NCI-H128 (cell line): ENCODE measurements around the gene CGRRF1.

Source experiments
- DNase-seq: peaks from one replicate; lab custom pipeline; 2025; ENCODE audit not compliant: unreplicated experiment; lab: John Stamatoyannopoulos, UW

CGRRF1 gene

DNA sequence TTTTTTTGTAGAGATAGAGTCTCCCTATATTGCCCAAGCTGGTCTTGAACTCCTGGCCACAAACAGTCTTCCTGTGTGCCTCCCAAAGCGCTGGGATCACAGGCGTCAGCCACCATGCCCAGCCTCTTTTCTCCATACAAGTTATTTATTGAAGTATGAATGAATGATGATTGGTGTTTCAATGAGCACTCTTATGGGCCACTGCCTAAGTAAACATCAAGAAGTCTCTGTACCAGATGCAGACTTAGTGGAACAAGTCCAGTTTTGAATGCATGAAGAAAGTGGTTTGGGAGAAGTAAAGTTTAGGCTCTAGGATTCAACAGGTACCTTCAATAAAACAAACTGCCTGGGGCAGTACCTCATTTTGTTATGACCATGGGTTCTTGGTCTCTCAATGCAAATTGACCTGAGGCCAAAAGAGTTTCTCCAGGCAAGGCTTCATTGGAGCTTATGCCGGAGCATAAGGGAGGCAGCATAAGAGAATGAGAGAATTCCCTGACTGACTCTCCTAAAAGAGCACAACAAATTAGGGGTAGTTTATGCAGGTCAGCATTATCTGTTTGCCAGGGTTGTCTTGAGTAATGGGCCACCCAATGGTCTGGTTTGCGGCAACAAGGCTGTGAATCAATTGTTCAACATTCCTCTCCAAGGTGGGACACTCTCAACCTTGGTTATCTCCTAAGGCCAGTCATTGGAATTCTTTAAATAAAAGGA, 19.8 kb upstream of the CGRRF1 start:
- no peak for DNase-seq

DNA sequence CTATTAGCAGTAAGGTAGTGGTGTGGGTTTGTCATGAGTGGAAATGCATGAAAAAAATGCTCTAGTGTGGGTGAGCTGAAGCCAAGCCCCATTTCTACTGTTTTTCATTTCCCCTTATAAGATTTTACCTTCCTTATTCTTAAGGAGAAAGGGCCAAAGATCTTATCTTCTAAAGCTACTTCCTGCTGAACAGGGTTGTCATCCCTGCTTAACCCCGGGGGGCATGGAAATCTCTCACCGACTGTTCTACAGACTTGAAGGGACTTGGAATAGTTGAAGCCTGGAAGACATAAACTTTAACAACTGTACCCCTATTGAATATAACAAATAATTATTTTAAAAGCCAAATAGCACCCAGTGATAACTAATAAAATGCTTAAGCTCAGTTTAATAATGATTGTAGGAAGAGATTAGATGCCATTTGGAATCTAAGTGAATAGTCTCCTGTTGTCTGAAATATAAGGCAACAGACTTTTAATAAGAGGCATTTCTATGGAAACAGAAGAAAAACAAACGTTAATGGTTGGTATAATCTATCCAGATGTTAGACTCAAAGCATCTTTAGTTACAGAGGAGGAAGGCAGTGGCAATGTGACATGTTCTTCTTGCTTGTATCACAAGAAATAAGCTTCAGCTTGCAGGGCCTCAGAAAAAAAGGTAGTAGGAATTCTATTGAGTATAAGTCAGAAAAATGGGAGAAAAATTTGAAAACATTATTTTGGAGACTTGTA, 19.1 kb upstream of the CGRRF1 start:
- DNase-seq = no peak

DNA sequence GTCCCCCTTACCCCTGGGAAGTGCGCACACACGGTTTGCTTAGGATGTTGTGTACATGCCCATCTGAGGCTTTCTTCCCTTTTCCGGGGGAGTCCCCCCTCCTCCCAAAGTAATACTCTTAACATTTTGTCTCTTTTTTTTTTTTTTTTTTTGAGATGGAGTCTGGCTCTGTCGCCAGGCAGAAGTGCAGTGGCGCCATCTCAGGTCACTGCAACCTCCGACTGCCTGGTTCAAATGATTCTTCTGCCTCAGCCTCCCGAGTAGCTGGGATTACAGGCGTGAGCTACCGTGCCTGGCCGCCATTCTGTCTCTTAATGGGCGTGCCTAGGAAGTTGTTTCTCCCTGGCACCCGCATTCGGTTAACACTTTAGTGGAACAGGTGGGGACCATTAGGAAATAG, 16.4 kb upstream of the CGRRF1 start:
- DNase-seq = no peak

DNA sequence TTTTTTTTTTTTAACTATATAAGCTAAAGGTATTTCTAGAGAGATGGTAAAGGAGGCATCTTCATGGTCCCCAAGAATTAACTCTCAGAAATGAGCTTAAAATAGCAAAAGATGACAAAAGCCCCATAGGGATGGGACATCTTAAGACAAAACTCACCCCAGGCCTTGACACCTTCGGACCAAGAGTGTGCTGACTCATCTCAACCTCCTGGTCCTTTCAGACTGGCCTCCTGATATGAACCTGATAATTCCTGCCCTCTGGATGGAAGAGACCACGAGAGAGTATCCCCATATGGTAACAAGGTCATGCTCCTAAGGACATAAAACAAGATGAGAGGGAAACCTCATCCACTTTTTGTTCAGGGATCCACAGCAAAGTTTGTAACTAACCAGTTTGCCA, 12.5 kb upstream of the CGRRF1 start:
- no peak for DNase-seq

DNA sequence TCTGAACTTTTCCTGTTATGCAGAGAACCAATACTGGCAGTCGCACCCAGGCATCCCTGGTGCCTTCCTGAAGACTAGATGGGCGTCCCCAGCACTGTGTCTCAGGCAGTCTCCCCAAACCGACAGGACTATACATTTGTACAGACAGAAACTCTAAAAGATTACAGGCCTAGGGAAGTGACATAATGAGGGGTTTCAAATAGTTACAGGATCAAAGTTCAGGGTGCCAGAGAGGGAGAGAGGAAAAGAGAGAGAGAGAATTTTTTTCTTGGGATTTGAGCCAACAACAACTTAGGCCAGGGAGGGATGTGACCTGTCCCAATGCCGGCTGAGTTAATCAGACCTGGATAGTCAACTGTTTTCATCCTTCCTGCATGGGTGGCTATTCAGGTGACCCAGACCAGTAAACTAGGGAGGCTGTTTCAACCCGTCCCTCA, 11.6 kb upstream of the CGRRF1 start:
- no peak for DNase-seq

DNA sequence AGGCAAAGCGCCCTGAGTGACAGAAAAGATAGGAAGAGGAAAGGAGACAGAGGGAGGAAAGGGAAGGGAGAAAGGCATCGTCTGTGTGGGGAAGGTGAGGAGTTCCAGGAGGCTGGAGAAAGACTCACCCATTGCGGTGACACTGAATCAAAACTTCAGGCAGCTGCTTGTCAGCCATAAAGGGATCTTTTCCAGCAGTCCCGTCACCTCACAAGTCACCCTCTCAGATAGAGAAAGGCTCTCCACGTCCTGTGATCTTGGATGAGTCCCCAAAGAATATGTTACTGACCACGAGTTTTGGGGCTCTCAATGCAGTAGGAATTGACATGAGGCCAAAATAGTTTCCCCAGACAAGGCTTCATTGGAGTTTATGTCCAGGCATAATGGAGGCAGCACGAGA, 11.1 kb upstream of the CGRRF1 start:
- no peak for DNase-seq

DNA sequence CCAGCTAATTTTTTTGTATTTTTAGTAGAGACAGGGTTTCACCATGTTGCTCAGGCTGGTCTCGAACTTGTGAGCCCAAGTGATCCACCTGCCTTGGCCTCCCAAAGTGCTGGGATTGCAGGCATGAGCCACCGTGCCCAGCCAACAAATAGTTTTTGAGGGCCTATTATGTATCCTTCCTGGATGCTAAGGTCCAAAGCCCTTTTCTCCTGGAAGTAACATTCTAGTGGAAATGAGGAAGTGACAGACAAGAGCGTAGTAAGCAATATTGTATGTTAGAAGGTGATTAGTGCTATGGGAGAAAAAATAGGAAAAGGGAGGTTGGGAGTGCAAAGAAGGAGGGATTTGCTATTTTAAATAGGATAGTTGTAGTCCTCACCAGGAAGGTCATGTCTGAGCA, 9.0 kb upstream of the CGRRF1 start:
- no peak for DNase-seq

DNA sequence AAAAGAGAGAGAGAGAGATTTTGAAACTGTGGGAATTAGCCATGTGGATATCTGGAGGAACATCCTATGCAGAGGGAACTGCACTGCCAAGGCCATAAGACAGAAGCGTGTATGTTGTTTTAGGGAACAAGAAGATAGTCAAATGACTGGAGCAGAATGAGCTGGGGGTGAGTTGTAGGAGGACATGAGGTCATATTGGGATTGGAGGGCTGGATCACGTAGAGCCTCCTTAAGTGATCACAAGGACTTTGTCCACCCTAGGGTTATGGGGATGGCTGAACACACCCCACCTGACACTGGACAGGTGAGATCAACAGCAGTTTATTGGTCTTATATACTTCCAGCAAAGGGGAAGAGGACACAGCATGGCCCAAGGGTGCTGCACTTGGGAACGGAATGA, 8.2 kb upstream of the CGRRF1 start:
- no peak for DNase-seq

DNA sequence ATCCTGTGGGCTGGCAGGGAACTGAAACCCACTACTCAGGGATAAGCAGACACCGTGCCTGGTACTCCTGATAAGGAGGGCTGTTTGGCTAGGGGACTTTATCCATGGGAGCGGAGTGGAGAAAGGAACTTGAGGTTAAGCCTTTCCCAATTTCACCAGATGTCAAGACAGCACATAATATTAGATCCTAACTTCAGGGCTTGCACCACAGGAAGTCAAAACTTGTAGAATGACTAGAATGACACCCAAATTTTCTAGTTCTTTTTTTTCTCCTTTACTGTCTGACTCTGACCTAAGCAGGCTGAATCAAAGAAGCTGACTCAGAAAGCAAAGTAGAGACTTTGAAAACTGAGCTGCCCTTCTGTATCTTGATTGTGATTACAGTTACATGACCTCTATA, 7.1 kb upstream of the CGRRF1 start:
- DNase-seq = no peak

DNA sequence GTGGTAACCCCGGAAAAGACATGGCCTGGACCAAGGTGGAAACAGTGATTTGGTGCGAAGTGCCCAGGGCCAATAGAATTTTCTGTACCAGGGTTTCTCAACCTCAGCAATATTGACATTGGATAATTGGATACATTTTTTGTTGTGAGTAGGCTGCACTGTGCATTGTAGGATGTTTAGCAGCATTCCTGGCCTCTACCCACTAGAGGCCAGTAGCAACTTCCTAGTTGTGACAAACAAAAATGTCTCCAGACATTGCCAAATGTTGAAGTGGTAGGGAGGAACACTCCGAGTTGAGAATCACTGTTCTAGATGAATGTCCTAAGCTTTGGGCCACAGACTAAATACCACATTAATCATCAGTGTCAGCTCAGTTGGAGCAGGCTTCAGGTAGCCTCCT, 6.2 kb upstream of the CGRRF1 start:
- no peak for DNase-seq

DNA sequence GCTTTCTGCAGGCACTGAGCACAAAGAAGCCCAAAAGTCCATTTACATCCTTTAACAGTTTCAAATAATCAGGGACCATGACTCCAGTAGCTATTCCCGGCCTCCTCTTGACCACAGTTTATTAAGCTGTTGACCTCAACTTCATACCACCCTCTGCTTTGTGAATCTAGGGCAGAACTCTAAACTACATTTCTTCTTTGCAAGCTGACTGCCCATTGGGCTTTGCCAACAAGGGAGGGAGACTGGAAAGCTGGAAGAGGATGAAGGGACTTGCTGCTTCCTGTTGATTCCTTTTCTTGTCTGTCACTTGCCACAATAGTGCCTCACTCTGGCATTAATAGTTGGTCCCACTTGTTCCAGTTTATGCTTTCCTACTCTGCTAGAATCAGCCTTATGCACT, 2.7 kb downstream of the CGRRF1 start:
- no peak for DNase-seq

DNA sequence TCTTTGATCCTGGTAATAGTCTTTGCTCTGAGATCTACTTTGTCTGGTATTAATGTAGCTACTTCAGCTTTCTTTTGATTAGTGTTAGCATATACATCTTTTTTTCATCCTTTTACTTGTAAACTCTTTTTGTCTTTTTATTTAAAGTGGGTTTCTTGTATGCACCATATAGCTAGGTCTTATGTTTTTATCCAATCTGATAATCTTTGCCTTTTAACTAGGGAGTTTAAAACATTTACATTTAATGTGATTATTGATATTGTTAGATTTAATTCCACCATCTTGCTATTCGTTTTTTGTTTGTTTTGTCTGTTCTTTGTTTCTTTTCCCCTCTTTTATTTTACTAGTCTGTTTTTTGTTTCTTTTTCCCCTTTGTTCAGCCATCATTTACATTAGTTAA, 6.0 kb downstream of the CGRRF1 start:
- DNase-seq = no peak

DNA sequence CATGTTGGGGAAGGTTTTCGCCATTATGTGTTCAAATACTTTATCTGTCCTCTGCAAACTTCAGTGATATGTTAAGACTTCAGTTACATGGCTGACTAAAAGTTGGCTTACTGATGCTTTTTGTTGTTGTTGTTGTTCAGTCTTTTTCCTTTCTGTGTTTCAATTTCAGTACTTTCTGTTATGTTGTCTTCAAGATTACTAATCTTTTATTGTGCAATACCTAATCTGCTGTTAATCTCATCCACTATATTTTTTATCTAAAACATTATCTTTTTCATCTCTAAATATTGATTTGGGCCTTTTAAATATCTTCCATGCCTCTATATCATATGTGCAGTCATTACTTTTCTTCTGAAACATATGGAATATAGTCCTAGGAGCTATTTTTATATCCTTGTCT, 7.0 kb downstream of the CGRRF1 start:
- DNase-seq = no peak

DNA sequence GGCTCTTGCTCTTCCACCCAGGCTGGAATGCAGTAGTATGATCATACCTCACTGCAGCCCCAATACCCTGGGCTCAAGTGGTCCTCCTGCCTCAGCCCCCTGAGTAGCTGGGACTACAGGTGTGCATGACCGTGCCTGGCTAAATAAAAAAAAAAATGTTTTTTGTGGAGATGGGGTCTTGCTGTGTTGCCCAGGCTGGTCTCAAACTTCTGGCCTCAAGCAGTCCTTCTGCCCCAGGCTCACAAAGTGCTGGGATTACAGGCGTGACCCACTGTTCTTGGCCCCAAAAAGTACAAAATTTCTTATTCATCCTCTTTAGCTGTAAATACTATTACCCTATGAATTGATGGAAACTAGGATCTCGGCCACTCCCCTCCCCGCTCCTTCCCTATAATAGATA, 14.7 kb downstream of the CGRRF1 start:
- no peak for DNase-seq

DNA sequence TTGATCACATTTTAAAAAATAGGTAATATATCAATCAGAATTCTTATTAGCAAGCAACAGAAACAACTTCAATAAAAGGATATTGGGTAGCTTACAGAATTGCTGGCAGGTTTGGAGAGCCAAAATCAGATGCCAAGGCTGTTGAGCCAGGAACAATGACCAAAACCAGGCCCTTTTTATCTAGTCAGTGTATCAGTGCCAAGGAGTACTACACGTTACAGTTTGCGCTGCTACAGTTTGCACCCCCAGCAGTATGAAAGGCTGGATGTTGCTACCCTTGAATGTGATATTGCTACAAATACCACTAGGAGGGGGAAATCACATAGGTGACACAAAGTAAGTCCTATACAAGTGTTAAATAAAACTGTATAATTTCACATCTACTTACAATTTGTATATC, 19.3 kb downstream of the CGRRF1 start:
- no peak for DNase-seq

DNA sequence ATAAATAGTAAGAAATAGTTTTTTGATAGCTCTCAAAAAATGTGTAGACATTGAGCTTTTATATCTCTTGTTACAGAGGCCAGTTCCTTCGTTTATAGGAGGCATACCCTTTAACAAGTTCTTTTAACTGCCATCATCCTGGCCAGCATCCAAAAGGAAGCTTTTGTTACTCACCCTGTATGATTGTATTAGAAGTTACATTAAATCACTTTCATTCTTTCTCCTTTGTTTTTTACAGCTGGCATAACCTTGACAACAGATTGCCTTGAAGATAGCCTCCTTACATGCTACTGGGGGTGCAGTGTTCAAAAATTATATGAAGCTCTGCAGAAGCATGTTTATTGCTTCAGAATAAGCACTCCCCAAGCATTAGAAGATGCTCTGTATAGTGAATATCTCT, 20.1 kb downstream of the CGRRF1 start:
- DNase-seq = no peak

DNA sequence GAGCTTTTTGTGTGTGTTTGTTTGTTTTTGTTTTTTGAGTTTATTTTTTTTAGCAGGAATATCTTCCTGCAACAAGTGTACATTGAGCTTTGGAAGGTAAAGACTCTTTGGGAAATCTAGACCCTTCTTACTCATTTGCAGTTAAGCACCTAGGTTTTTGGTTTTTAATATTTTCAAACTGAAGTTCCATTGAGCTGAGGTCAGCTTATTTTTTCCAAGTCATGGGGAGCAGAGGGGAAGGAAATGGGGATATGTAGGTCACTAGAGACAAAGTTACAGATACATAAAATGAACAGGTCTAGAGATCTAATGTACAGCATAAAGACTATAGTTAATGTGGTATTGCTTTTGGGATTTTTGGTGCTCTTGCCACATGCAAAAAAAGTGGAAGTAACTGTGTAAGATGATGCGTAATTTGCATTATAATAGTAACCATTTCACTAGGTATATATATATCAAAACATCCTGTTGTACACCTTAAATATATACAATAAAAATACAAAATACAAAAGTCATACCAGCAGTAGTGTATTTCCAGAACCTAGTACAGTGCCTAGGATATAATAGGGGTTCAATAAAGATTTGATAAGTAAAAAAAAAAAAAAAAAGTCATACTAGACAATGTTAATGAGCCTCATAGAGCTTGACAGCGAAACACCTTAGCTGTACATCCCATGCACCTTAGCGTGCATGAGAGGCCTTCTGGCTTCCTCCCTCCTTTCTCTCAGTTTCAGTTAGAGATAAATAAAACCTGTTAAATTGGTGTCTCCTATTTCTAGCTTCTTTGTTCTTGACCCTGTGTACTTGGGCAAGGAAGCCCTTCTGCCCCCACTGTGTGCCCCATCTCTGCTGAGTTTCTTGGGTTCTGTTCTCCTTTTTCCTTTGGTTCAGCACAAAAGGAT, 22.7 kb downstream of the CGRRF1 start:
- DNase-seq = no peak

DNA sequence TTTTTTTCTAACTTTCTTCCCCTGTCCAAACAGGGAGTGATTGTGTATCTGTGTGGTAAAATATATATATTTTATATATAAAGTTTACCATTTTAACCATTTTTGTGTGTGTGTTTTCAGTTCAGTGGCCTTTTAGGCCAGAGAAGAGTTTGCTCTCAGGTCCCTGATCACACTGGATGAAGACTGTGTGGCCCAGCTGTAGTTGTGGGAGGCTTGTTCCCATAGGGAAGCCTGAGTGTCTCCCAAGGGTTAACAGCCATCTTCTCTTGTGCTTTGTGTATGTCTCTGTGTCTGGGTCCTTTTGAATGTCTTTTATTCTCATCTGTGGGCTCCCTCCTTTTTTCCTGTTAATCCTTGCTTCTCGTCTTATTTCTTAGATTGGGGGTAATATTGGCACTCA, 23.4 kb downstream of the CGRRF1 start:
- no peak for DNase-seq

DNA sequence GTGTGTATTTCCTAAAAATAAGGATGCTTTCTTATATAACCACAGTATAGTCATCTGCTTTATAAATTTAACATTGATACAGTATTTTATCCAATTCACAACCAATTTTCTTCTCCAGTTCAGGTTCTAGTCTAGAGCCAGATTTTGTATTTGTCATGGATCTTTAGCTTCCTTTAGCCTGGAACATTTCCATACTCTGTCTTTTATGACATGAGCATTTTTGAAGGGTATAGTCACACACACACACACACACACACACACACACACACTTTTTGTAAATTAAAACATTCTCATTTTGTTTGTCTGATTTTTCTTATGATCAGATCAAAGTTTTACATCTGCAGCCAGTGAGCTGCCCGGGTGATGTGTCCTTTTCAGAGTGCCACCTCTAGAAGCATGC, 25.4 kb downstream of the CGRRF1 start:
- no peak for DNase-seq

DNA sequence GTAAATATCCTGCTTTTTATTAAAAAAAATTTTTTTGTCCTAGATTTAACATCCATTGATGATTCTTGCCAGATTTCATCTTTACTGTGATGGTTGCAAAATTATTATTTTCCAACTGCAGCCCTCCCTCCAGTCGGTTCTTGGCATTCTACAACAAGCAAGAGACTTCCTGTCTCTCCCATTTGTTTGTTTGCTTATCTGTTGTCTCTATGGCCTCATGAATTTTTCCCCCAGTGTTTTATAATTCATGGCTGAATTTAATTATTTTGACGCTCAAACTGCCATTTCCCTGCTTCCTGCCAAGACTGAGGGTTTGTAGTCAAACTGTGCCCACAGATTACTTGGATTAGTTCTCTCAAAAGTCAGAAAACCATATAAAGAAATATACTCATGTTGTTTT, 25.9 kb downstream of the CGRRF1 start:
- no peak for DNase-seq

DNA sequence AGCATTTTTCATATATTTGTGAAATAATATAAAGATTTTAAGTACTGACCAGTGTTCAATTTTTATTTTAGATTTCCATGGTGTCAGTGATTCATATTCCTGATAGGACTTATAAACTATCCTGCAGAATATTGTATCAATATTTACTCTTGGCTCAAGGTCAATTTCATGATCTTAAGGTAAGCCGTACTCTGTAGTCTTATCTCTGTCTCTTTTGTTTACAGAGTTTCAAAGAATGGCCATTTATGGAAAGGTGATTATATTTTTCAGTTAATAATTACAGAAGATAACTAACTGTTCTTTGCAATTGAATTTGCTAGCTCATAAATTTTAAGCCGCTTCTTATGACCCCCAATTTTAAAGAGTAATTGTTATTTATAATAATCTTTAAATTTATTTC, 27.9 kb downstream of the CGRRF1 start:
- no peak for DNase-seq

DNA sequence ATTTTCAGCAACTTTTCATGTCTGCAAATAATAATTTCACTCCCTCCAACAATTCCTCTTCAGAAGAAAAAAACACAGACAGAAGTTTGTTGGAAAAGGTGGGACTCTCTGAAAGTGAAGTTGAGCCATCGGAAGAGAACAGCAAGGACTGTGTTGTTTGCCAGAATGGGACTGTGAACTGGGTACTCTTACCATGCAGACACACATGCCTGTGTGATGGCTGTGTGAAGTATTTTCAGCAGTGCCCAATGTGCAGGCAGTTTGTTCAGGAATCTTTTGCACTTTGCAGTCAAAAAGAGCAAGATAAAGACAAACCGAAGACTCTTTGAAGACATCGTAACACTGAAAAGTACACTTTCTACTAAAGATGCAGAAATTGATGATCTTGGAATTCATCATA, 28.3 kb downstream of the CGRRF1 start:
- no peak for DNase-seq
